ENCODE measurements around the gene PARD3B. TPM values are rescaled to one million over a fixed set of nuclear protein-coding genes. Genes with fewer than 3 reads are reported as not detected.

The PARD3B gene
- total RNA-seq, 1 experiment from 2014 or later = 6.4 TPM

DNA sequence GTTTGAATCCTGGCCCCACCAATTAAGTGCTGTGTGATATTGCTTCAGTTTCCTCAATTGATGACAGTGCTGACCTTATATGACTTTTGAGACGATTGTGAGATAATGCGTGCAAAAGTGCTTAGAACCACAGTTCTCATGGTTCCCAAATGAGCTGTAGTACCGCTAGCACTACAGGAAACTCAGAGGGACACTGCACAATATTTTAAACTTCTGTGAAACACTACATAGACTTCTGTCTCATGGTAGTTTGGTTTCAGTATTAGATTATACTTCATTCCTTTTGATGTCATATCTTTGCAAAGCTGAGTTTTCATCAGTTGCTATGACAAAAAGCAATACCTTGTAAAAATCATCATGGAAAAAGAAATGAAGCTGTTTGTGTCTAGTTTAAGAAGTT is 368.0 kb downstream of the PARD3B start:
- H3K36me3 Mint-ChIP-seq (ENCODE audit: insufficient read depth in 1 of 3, low read depth in 3 of 3) = no peaks in the 10 kb centered on the region
- Histone ChIP-seq H3K56ac (ENCODE audit: insufficient read length, low read depth, low read length) (no peak overlapping the region), H4K8ac (replicated peaks; ENCODE audit: insufficient read length, low read depth, low read length) (no peak overlapping the region), H3K18ac (ENCODE audit: insufficient read length, low read depth, low read length) (no peak overlapping the region), H3K23ac (ENCODE audit: insufficient read length, low read depth, low read length) (no peak overlapping the region), H3K79me1 (ENCODE audit: insufficient read depth, low read depth, low read length, poor library complexity, severe bottlenecking) (no peaks in the 10 kb centered on the region), H4K91ac (ENCODE audit: insufficient read length, low read depth, low read length) (no peak overlapping the region), H3K23me2 (ENCODE audit: insufficient read length, low read depth, low read length, poor library complexity, severe bottlenecking) (no peaks in the 10 kb centered on the region), H3K4me2 (ENCODE audit: insufficient read depth, insufficient read length, low read length) (no peak overlapping the region), H3K27ac (ENCODE audit: insufficient read length, low read depth, low read length) (no peak overlapping the region), H4K5ac (ENCODE audit: insufficient read length, low read depth, low read length) (no peak overlapping the region), H3K4me1 (ENCODE audit: insufficient read depth, low read length) (no peaks in the 10 kb centered on the region), H2AK5ac (ENCODE audit: insufficient read length, low read length) (no peak overlapping the region), H2BK12ac (ENCODE audit: insufficient read length, low read depth, low read length) (no peak overlapping the region), H3K14ac (ENCODE audit: insufficient read depth, low read length) (no peak overlapping the region), H3K9ac (ENCODE audit: extremely low read depth, insufficient read length, low read length) (no peak overlapping the region), H3K27me3 (ENCODE audit: insufficient read depth, low read length) (no peaks in the 10 kb centered on the region), H4K20me1 (ENCODE audit: control insufficient read depth, insufficient read depth, insufficient read length) (no peaks in the 10 kb centered on the region), H3K9me3 (ENCODE audit: control insufficient read depth, low read depth, low read length) (no peaks in the 10 kb centered on the region), H2AFZ (ENCODE audit: low read length) (no peak overlapping the region), H2BK120ac (ENCODE audit: low read depth, low read length, poor library complexity, severe bottlenecking) (no peak overlapping the region), H2BK20ac (ENCODE audit: low read depth, low read length, poor library complexity, severe bottlenecking) (no peak overlapping the region), H3K4ac (ENCODE audit: low read depth, low read length) (no peak overlapping the region), H3T11ph (ENCODE audit: low read length) (no peak overlapping the region), H3K79me2 (ENCODE audit: insufficient read depth, low read length) (no peaks in the 10 kb centered on the region), H2BK5ac (ENCODE audit: insufficient read length, low read length) (no peak overlapping the region), H2BK15ac (ENCODE audit: low read depth, low read length) (no peak overlapping the region)
- TF ChIP-seq, protein P1, sequence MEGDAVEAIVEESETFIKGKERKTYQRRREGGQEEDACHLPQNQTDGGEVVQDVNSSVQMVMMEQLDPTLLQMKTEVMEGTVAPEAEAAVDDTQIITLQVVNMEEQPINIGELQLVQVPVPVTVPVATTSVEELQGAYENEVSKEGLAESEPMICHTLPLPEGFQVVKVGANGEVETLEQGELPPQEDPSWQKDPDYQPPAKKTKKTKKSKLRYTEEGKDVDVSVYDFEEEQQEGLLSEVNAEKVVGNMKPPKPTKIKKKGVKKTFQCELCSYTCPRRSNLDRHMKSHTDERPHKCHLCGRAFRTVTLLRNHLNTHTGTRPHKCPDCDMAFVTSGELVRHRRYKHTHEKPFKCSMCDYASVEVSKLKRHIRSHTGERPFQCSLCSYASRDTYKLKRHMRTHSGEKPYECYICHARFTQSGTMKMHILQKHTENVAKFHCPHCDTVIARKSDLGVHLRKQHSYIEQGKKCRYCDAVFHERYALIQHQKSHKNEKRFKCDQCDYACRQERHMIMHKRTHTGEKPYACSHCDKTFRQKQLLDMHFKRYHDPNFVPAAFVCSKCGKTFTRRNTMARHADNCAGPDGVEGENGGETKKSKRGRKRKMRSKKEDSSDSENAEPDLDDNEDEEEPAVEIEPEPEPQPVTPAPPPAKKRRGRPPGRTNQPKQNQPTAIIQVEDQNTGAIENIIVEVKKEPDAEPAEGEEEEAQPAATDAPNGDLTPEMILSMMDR (conservative IDR thresholded peaks at IDR 0.05) = no peak
- H3K4me1 Mint-ChIP-seq = peaks cover 0 to 3% of the 10 kb centered on the region in 2 experiments; a peak in 2 of 4 replicates
- WGBS (ENCODE audit: extremely low coverage, insufficient read length, low lambda C conversion rate) = no CpG with 5 or more reads among the region's 3 CpGs
- DNase-seq = no peak
- H3K27ac Mint-ChIP-seq = no peak overlapping the region
- no peaks in the 10 kb centered on the region for H3K9me3 Mint-ChIP-seq
- H3K27me3 Mint-ChIP-seq (ENCODE audit: low read depth) = no peaks in the 10 kb centered on the region
- H3K4me3 Mint-ChIP-seq = no peak overlapping the region

Data from H9 (cell line).